KMS-11 (cell line): ENCODE results near the gene MAGEA9.
"Not testable (repeated sequence)": the region's sequence is repeated elsewhere in the genome, so short reads cannot be mapped to it uniquely, and the experiment has no call there.

Source experiments
- H2AFZ ChIP-seq: fragments of 200-600 bp; sonication (generic); 2 replicates; pipeline ENCODE4 v1.6.1; 2016; ENCODE audit warnings: antibody characterized with exemption, mixed run types, low read depth
- H3K27ac ChIP-seq: fragments of 200-600 bp; sonication (generic); 2 replicates; pipeline ENCODE4 v1.6.1; 2016; ENCODE audit warnings: mild to moderate bottlenecking, mixed run types
- H3K27me3 ChIP-seq: fragments of 200-600 bp; sonication (generic); 2 replicates; pipeline ENCODE4 v1.6.1; 2017; ENCODE audit warnings: mild to moderate bottlenecking, low read depth, mixed run types, moderate library complexity; ENCODE audit not compliant: insufficient read depth
- H3K36me3 ChIP-seq: fragments of 200-600 bp; sonication (generic); 2 replicates; pipeline ENCODE4 v1.6.1; 2017; ENCODE audit warnings: mild to moderate bottlenecking, mixed run types; ENCODE audit not compliant: insufficient read depth
- H3K4me1 ChIP-seq: fragments of 200-600 bp; sonication (generic); 2 replicates; pipeline ENCODE4 v1.6.1; 2016; ENCODE audit warnings: mild to moderate bottlenecking, low read depth, mixed run types; ENCODE audit not compliant: poor library complexity, severe bottlenecking
- H3K4me2 ChIP-seq: fragments of 200-600 bp; sonication (generic); 2 replicates; pipeline ENCODE4 v1.7.0; 2016; ENCODE audit warnings: mild to moderate bottlenecking, mixed run types
- H3K4me3 ChIP-seq: fragments of 200-600 bp; sonication (generic); IDR thresholded peaks from 2 replicates; pipeline ENCODE4 v1.6.1; 2017; ENCODE audit warnings: low read depth, low read length, mixed read lengths; ENCODE audit not compliant: insufficient read depth
- H3K79me2 ChIP-seq: fragments of 200-600 bp; sonication (generic); 2 replicates; pipeline ENCODE4 v1.6.1; 2016; ENCODE audit warnings: low read depth, mixed run types; ENCODE audit not compliant: insufficient read depth
- H3K9ac ChIP-seq: fragments of 200-600 bp; sonication (generic); 2 replicates; pipeline ENCODE4 v1.6.1; 2016; ENCODE audit warnings: mild to moderate bottlenecking, mixed run types
- H4K20me1 ChIP-seq: fragments of 200-600 bp; sonication (generic); 2 replicates; pipeline ENCODE4 v1.6.1; 2016; ENCODE audit warnings: mild to moderate bottlenecking, mixed run types; ENCODE audit not compliant: insufficient read depth
- CTCF ChIP-seq: fragments of 200-600 bp; sonication (generic); conservative IDR thresholded peaks from 2 replicates; pipeline ENCODE4 v1.6.1; 2017; ENCODE audit warnings: low read depth, mild to moderate bottlenecking, antibody characterized with exemption, low read length, moderate library complexity, mixed read lengths

Gene MAGEA9

GRCh38 chrX:149777999-149778398 lies 3.7 kb upstream of the MAGEA9 start:
- not testable (repeated sequence) for H3K4me3 ChIP-seq, H3K9ac ChIP-seq, H3K27me3 ChIP-seq, H3K36me3 ChIP-seq, H3K79me2 ChIP-seq, H3K4me2 ChIP-seq, H3K4me1 ChIP-seq, H3K27ac ChIP-seq, H4K20me1 ChIP-seq, H2AFZ ChIP-seq

- not testable (repeated sequence) for H4K20me1 ChIP-seq, H3K27me3 ChIP-seq, H3K27ac ChIP-seq, H2AFZ ChIP-seq, H3K4me2 ChIP-seq, H3K79me2 ChIP-seq, H3K4me3 ChIP-seq, H3K4me1 ChIP-seq, H3K9ac ChIP-seq, H3K36me3 ChIP-seq
Measured at GRCh38 chrX:149795531-149795930, 13.8 kb downstream of the MAGEA9 start.

- H3K36me3 ChIP-seq, result no peaks in the 10 kb centered on the region
- no peak for TF ChIP-seq CTCF
Measured at GRCh38 chrX:149799095-149799714, 17.5 kb downstream of the MAGEA9 start.

GRCh38 chrX:149799938-149800337 lies 18.2 kb downstream of the MAGEA9 start:
- Histone ChIP-seq H2AFZ (no peak overlapping the region), H3K27me3 (no peaks in the 10 kb centered on the region)

More at GRCh38 chrX:149799095-149799714, 17.5 kb downstream of the MAGEA9 start:
- Histone ChIP-seq H4K20me1 (no peaks in the 10 kb centered on the region), H3K9ac (no peak overlapping the region), H3K4me2 (no peak overlapping the region), H3K27me3 (no peaks in the 10 kb centered on the region), H3K4me1 (peaks cover 9% of the 10 kb centered on the region), H2AFZ (no peak overlapping the region), H3K4me3 (no peak overlapping the region), H3K27ac (no peak overlapping the region), H3K79me2 (no peaks in the 10 kb centered on the region)

GRCh38 chrX:149803458-149804062 lies 21.8 kb downstream of the MAGEA9 start:
- no peak overlapping the region for H3K4me3 ChIP-seq
- H3K79me2 ChIP-seq, result no peaks in the 10 kb centered on the region
- H4K20me1 ChIP-seq, result no peaks in the 10 kb centered on the region
- no peak overlapping the region for H3K27ac ChIP-seq
- H3K9ac ChIP-seq, result no peak overlapping the region
- H2AFZ ChIP-seq, result no peak overlapping the region
- no peaks in the 10 kb centered on the region for H3K27me3 ChIP-seq
- TF ChIP-seq CTCF, result no peak
- peaks cover 9% of the 10 kb centered on the region for H3K4me1 ChIP-seq
- H3K36me3 ChIP-seq, result no peaks in the 10 kb centered on the region
- no peak overlapping the region for H3K4me2 ChIP-seq

More at GRCh38 chrX:149799938-149800337, 18.2 kb downstream of the MAGEA9 start:
- Histone ChIP-seq H3K79me2 (no peaks in the 10 kb centered on the region), H3K4me3 (no peak overlapping the region), H3K4me2 (no peak overlapping the region), H3K36me3 (no peaks in the 10 kb centered on the region), H3K9ac (no peak overlapping the region), H3K27ac (no peak overlapping the region), H4K20me1 (no peaks in the 10 kb centered on the region), H3K4me1 (peaks cover 9% of the 10 kb centered on the region)
- TF ChIP-seq CTCF, result no peak
